ENCODE data around the gene ACTL6B.

The ACTL6B gene

GRCh38 chr7:100629117-100629716 lies 27.0 kb downstream of the ACTL6B start:
- in situ Hi-C loops (cut with MboI; ENCODE audit: low sequenced_read_pairs): no loop called here

- in situ Hi-C loops (cut with MboI; ENCODE audit: low sequenced_read_pairs): no loop called here
Measured at GRCh38 chr7:100627238-100627549, 29.1 kb downstream of the ACTL6B start.

DNA sequence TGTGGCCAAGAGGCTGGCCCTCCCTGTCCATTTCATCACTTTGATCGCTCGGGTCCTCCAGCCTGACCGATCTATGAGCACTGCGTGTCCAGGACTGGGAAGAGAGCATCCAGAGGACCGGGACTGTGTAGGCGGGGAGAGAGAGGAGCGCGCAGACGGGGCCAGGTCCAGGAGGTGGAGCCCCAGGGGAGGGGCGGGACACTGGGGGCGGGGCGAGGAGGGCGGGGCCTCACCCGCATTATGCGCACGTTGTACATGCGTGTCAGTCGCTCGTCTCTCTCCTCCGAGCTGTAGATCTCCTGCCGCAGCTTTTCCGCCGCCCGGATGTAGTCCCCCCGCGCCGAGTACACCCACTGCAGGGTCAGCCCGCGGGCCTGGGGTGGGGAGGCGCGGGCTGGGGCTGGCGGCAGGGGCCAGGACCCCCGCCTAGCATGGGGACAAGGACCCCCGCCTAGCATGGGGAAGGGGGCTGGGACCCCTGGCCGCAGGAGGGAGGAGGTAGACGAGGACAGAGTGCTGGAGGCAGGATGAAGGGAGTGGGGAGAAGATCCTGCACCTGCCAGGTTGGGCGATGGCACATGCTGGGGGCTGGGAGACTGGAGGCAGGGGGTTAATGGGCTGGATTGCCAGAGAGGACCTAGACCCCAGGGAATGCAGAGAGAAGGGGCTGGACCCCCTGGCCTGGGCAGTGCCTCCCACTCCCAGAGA lies 29.6 kb downstream of the ACTL6B start:
- in situ Hi-C loops (cut with MboI; ENCODE audit: low sequenced_read_pairs): no loop called here

- in situ Hi-C loops (cut with MboI; ENCODE audit: low sequenced_read_pairs): no loop called here
Measured at GRCh38 chr7:100626055-100626454, 30.2 kb downstream of the ACTL6B start.

- in situ Hi-C loops (cut with MboI; ENCODE audit: low sequenced_read_pairs): no loop called here
Measured at GRCh38 chr7:100623951-100624824, 32.1 kb downstream of the ACTL6B start.

DNA sequence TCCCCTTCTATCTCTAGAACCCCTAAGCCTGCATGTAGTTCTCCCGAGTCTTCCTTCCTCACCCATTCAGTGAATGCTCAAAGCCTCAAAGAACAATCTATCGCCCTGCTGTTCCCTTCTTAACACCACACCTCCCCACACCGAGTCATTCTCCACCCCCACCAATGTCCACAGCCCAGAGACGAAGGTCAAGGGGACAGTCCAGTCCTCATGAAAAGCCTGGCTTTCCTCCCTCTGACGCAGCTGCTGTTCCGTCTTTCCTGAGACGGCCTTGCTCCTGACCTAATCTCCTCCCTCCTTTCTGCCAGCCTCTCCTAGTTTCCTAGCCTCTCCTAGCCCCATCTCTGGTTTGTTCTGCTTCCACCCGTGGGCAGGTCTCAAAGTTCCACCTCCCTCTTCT lies 34.7 kb downstream of the ACTL6B start:
- in situ Hi-C loops (cut with MboI; ENCODE audit: low sequenced_read_pairs): no loop called here

DNA sequence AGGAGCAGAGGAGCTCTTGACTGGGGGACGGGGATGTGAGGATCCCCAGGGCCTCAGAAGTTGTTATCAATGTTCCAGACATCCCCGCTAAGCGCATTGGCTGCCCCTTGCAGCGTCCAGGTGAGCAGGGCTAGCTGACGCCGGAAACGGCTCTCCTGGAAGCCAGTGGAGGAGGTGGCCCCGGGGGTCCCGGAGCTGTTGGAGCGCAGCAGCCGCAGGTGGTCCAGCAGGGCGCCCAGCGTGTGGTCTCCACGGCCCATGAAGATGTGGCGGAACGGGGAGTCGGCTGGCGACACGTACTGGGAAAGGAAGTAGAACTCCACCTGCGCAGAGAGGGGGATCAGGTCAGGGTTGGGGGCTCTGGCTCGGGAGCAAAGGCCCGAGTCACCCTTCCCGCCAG lies 35.4 kb downstream of the ACTL6B start:
- in situ Hi-C loops (cut with MboI; ENCODE audit: low sequenced_read_pairs): no loop called here

DNA sequence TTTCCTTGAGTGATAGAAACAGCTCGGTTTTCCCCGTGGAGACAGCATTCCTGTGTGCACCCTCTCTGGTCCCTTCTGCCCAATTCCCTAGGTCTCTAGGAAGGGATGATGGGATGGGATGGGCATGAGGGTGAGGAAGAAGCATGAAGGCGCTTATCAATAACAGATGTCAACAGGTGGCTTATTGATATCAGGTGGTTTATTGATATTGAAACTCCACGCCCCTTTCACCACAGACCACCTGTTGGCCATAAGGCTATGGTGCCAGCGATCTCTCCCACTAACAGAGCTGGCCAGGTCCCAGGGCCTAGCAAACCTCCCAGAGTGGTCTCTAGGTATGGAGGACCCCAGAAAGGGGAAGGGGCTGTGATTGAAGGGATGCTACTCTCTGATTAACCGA lies 36.0 kb downstream of the ACTL6B start:
- in situ Hi-C loops (cut with MboI; ENCODE audit: low sequenced_read_pairs): no loop called here

GRCh38 chr7:100614308-100614861 lies 41.9 kb downstream of the ACTL6B start:
- in situ Hi-C loops (cut with MboI; ENCODE audit: low sequenced_read_pairs): no loop called here

DNA sequence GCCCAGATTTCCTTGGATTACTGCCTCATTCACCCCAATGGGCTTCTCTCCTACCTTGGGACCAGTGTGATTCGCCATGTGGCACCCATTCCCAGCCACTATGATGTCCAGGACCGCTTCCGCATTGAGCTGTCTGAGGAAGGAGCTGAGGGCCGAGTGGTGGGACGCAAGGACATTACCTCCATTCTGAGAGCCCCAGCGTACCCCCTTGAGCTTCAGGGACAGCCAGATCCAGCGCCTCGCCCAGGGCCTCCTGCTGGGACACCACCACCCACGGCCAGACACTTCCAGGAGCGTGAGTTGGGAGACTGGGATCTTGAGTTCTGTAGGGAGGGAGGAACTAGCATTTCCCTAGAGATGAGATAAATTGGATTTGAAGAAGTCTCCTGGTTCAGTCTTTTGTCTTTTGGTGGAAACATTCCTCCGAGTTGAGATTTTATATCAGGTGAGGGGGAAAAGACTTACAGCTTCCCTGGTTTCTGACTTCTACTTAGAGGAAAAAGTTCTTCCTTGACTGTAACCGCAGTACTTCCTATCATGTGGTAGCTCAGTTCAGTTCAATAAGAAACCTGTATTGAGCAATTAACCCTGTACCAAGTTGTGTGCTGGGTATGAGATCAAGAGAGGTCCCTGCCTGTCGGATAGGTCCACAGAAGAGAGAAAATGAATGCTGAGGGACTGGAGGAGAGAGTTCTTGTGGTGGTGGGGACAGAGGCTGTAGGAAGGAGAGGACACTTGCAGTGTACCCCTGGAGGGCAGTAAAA lies 42.7 kb downstream of the ACTL6B start:
- in situ Hi-C loops (cut with MboI; ENCODE audit: low sequenced_read_pairs): no loop called here

DNA sequence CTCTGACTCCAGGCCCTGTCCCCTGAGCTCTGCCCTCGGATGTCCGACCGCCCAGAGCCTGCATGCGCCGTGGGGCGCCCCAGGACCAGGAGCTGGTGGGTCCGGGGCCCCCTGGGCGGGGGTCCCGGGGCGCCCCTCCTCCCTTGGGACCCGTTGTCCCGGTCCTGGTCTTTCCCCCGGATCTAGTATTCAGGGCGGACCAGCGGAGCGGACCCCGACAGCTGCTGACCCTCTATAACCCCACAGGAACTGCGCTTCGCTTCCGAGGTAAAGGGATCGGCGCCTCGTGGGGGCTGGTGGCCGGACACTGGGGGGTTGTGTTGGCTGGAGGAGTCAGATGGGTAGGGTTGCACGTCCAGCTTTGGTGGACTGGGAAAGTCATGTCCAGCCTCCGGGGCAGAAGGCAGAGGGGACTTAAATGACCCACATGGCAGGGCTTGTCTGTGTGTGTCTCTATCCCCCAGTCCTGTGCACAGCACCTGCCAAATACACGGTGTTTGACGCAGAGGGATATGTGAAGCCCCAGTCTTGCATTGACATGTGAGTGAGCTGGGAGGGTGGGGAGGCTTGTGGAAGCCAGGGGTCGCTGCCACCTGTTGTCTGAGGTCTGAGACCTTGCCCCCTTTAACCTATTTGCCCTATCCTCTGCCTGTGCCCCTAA lies 43.4 kb downstream of the ACTL6B start:
- in situ Hi-C loops (cut with MboI; ENCODE audit: low sequenced_read_pairs): no loop called here

DNA sequence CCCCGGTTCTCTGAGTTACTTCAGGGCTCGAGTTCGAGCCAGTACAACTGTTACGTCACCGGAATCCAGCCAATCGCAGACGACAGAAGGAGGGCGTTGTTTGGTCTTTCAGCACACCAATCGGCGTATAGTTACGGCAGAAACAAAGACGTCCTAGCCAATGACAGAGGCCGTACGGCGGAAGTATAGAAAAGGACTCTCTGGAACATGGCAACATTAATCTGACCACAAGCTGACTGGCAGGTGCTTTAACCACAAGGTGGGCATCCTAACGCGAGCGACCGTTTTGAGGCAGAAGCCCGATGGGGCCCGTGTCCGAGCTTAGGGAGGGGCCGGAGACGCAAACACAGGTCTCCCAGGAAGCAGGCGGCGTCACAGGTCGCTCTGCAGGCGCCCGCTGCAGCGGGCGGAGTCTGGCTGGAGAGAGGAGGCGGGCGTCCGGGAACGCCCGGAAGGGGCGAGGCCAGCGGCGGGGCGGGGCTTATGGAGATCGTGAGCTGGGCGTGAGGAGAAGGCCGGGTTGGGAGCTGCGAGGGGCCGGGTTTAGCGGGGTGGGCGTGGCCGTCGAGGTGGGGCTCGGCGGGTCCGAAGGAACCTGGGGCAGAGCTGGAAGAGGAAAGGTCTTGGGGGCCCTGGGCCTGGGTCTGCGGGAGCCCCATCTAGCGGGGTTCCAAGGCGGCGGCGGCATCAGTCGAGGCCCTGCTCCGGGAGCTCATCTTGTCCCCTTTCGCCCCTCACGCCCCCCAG lies 44.1 kb downstream of the ACTL6B start, which contains the start of gene MOSPD3:
Gene MOSPD3, plus strand, starts transcription at position 558 of the 747 bp plus-strand sequence. CDS start 252 bp downstream, outside the sequence.
- in situ Hi-C loops (cut with MboI; ENCODE audit: low sequenced_read_pairs): no loop called here

DNA sequence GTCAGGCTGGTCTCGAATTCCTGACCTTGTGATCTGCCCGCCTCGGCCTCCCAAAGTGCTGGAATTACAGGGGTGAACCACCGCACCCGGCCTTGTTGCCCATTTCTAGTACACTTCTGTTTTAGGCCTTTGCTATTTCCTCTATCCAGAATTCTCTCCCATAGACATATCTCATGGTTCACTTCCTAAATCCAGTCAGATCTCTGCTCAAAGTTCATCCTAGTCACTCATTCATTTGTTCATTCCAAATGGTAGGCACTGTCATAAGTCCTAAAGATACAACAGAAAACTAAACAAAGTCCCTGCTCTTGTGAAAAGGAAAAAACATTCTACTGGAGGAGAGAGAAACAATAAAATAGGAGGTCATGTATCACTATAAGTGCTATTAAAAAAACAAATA lies 46.3 kb downstream of the ACTL6B start:
- in situ Hi-C loops (cut with MboI; ENCODE audit: low sequenced_read_pairs): no loop called here

- in situ Hi-C loops (cut with MboI; ENCODE audit: low sequenced_read_pairs): no loop called here
Measured at GRCh38 chr7:100607111-100607510, 49.1 kb downstream of the ACTL6B start.

- in situ Hi-C loops (cut with MboI; ENCODE audit: low sequenced_read_pairs): no loop called here
Measured at GRCh38 chr7:100606313-100606712, 49.9 kb downstream of the ACTL6B start.

- in situ Hi-C loops (cut with MboI; ENCODE audit: low sequenced_read_pairs): no loop called here
Measured at GRCh38 chr7:100604976-100605911, 51.0 kb downstream of the ACTL6B start.

GRCh38 chr7:100604028-100604975 lies 51.9 kb downstream of the ACTL6B start:
- in situ Hi-C loops (cut with MboI; ENCODE audit: low sequenced_read_pairs): no loop called here

GRCh38 chr7:100603726-100604027 lies 52.6 kb downstream of the ACTL6B start:
- in situ Hi-C loops (cut with MboI; ENCODE audit: low sequenced_read_pairs): no loop called here
